Endodermal cell (in vitro differentiated cells): ENCODE data around the gene MEF2D. TPM values are rescaled to one million over a fixed set of nuclear protein-coding genes. Genes with fewer than 3 reads are reported as not detected.

Experiments used
- DNase-seq: peaks from one replicate; pipeline ENCODE4 v3.0.0-alpha.2; 2017
- H3K27ac ChIP-seq: 2 replicates; pipeline ENCODE4 v1.5.1; 2013; ENCODE audit warnings: mild to moderate bottlenecking, low read depth, low read length, moderate library complexity
- H3K27me3 ChIP-seq: 2 replicates; pipeline ENCODE4 v1.6.1; 2013; ENCODE audit warnings: mild to moderate bottlenecking, low read length, moderate library complexity; ENCODE audit not compliant: insufficient read depth, control insufficient read depth, poor library complexity, severe bottlenecking
- H3K36me3 ChIP-seq: 2 replicates; pipeline ENCODE4 v1.7.0; 2013; ENCODE audit warnings: mild to moderate bottlenecking, low read length, moderate library complexity; ENCODE audit not compliant: control insufficient read depth, insufficient read depth
- H3K4me1 ChIP-seq: one replicate; pipeline ENCODE4 v1.7.0; 2013; ENCODE audit warnings: low read length; ENCODE audit not compliant: control insufficient read depth, insufficient read depth
- H3K4me3 ChIP-seq: 2 replicates; pipeline ENCODE4 v1.5.1; 2013; ENCODE audit warnings: mild to moderate bottlenecking, low read length, moderate library complexity
- H3K9ac ChIP-seq: 2 replicates; pipeline ENCODE4 v1.6.1; 2013; ENCODE audit warnings: mild to moderate bottlenecking, low read length, moderate library complexity; ENCODE audit not compliant: poor library complexity, severe bottlenecking; ENCODE audit errors: extremely low read depth
- H3K9me3 ChIP-seq: 2 replicates; pipeline ENCODE4 v1.6.1; 2013; ENCODE audit warnings: mild to moderate bottlenecking, low read length, moderate library complexity; ENCODE audit not compliant: control insufficient read depth
- H3K27ac Mint-ChIP-seq: 2 replicates; pipeline ENCODE4 v1.8.0; 2020; ENCODE audit warnings: mixed read lengths
- H3K27me3 Mint-ChIP-seq: 2 replicates; pipeline ENCODE4 v1.8.0; 2021; ENCODE audit warnings: mild to moderate bottlenecking, mixed read lengths; ENCODE audit not compliant: insufficient read depth
- H3K36me3 Mint-ChIP-seq: 2 replicates; pipeline ENCODE4 v1.8.0; 2020; ENCODE audit warnings: low read depth, mixed read lengths
- H3K4me1 Mint-ChIP-seq: 2 replicates; pipeline ENCODE4 v1.8.0; 2020; ENCODE audit warnings: mixed read lengths
- H3K4me3 Mint-ChIP-seq: 2 replicates; pipeline ENCODE4 v1.8.0; 2020; ENCODE audit warnings: mild to moderate bottlenecking, moderate library complexity, mixed read lengths
- H3K9me3 Mint-ChIP-seq: 2 replicates; pipeline ENCODE4 v1.8.0; 2020; ENCODE audit warnings: mild to moderate bottlenecking, mixed read lengths
- CTCF ChIP-seq: fragments of 200-600 bp; sonication (generic); conservative IDR thresholded peaks from 2 replicates; pipeline ENCODE4 v1.5.0; 2021; ENCODE audit warnings: antibody characterized with exemption, mild to moderate bottlenecking
- WGBS, 2 experiments: methylation state at CpG; one replicate each; pipeline versions ENCODE4 v1.1.5 to v1.1.7; 2013; ENCODE audit warnings: missing lambda C conversion rate in 2 of 2, mixed read lengths in 1 of 2; ENCODE audit not compliant: insufficient coverage in 1 of 2, insufficient read length in 1 of 2; 5-methylcytosine and 5-hydroxymethylcytosine counted together
- total RNA-seq, 2 donors: library from RNA; stranded (reverse); fragmentation: NEBNext Ultra II Directional in 1 of 2; extraction: Animal tissue kit (Norgen Biotek cat#: 25700) in 1 of 2; gene quantifications; 2 replicates in 1 of 2; 3 replicates in 1 of 2; pipeline ENCODE4 v1.2.1, GENCODE V29; 2021

The MEF2D gene
- total RNA-seq, 2 donors from 2014 or later: 10.5 to 12.8 TPM

DNA sequence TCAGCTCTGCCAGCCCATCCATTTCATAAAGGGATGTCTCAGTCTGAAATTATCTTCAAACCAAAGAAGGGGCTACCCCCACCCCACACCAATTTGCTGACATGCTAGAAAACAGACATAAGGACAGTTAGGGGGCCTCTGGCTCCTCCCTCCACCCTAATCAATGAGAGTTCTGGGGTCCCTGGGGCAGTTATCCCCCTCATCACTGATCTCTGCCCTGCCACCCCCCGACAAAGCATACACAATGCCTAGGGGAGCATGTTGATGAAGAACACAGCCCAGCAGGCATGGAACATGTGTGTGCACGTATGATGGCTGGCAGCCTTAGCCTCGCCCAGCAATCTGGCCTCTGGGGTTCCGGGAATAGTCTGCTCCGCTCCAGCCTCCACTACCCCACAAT is 72.6 kb downstream of the MEF2D start:
- Mint-ChIP-seq H3K9me3 (no peaks in the 10 kb centered on the region), H3K4me3 (no peak overlapping the region), H3K36me3 (no peaks in the 10 kb centered on the region), H3K4me1 (peaks cover 75% of the 10 kb centered on the region), H3K27me3 (peaks cover 75% of the 10 kb centered on the region), H3K27ac (no peak overlapping the region)
- Histone ChIP-seq H3K27ac (no peak overlapping the region), H3K4me1 (peaks cover 26% of the 10 kb centered on the region), H3K9ac (no peak overlapping the region), H3K27me3 (peaks cover 69% of the 10 kb centered on the region), H3K9me3 (no peaks in the 10 kb centered on the region), H3K4me3 (peak overlapping the region; percentile 73), H3K36me3 (no peaks in the 10 kb centered on the region)
- no peak for DNase-seq
- TF ChIP-seq CTCF: no peak
- 85% methylated on average over 5 of the region's 5 CpGs; no CpG with 5 or more reads in 1 of the 2 experiments for WGBS, 2 experiments

DNA sequence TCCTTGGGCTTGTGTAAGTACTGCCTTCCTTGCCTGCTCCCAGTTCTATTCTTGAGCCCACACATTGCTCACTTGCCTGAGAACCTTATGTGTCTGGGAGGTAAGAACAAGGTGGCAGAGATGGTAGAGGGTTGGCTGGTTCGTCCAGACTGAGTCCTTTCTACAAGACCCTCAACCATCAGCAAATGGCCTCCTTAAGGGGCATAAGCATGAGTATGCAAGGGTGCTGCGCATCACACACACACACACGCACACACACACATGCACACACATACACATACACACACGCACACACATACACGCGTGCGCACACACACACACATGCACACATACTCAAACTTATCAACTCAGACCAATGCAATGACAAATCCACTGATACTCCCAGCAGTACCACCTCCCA is 74.6 kb downstream of the MEF2D start:
- Histone ChIP-seq H3K27me3 (peaks cover 72% of the 10 kb centered on the region), H3K36me3 (no peaks in the 10 kb centered on the region), H3K27ac (no peak overlapping the region), H3K9ac (no peak overlapping the region), H3K4me1 (peaks cover 20% of the 10 kb centered on the region), H3K9me3 (no peaks in the 10 kb centered on the region), H3K4me3 (no peak overlapping the region)
- Mint-ChIP-seq H3K4me3 (no peak overlapping the region), H3K27ac (no peak overlapping the region), H3K9me3 (no peaks in the 10 kb centered on the region), H3K27me3 (peaks cover 79% of the 10 kb centered on the region), H3K4me1 (peaks cover 69% of the 10 kb centered on the region), H3K36me3 (no peaks in the 10 kb centered on the region)
- WGBS, 2 experiments: 97 to 100% methylated on average over 1 to 7 of the region's 7 CpGs
- DNase-seq: no peak
- TF ChIP-seq CTCF: no peak

GRCh38 chr1:156424806-156425432 is 75.7 kb downstream of the MEF2D start:
- TF ChIP-seq CTCF: no peak
- Histone ChIP-seq H3K36me3 (no peaks in the 10 kb centered on the region), H3K27me3 (peaks cover 81% of the 10 kb centered on the region), H3K9me3 (no peaks in the 10 kb centered on the region), H3K4me3 (no peak overlapping the region), H3K9ac (no peak overlapping the region), H3K27ac (no peak overlapping the region), H3K4me1 (peaks cover 18% of the 10 kb centered on the region)
- Mint-ChIP-seq H3K4me1 (peaks cover 61% of the 10 kb centered on the region), H3K36me3 (no peaks in the 10 kb centered on the region), H3K27me3 (peaks cover 88% of the 10 kb centered on the region), H3K27ac (no peak overlapping the region), H3K4me3 (no peak overlapping the region), H3K9me3 (no peaks in the 10 kb centered on the region)
- DNase-seq: no peak
- WGBS, 2 experiments: 92 to 94% methylated on average over 7 to 10 of the region's 10 CpGs
